Glomerular visceral epithelial cell (primary cell): ENCODE results near the gene CAMKK2.
"Not testable (repeated sequence)": the region's sequence is repeated elsewhere in the genome, so short reads cannot be mapped to it uniquely, and the experiment has no call there.

Experiments used
- DNase-seq: peaks from one replicate; pipeline ENCODE4 v3.0.0-alpha.2; 2016; ENCODE audit errors: extremely low spot score

The CAMKK2 gene

DNA sequence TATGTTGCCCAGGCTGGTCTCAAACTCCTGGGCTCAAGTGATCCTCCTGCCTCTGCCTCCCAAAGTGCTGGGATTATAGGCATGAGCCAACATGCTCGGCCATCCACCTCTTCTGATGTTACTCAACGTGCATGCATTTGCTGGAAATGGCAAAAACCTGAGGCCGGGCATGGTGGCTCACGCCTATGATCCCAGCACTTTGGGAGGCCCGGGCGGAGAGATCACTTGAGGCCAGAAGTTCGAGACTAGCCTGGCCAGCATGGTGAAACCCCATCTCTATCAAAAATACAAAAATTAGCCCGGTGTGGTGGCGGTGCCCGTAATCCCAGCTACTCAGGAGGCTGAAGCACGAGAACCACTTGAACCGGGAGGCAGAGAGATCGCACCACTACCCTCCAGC is 1.9 kb upstream of the CAMKK2 start:
- DNase-seq, result not testable (repeated sequence)

DNA sequence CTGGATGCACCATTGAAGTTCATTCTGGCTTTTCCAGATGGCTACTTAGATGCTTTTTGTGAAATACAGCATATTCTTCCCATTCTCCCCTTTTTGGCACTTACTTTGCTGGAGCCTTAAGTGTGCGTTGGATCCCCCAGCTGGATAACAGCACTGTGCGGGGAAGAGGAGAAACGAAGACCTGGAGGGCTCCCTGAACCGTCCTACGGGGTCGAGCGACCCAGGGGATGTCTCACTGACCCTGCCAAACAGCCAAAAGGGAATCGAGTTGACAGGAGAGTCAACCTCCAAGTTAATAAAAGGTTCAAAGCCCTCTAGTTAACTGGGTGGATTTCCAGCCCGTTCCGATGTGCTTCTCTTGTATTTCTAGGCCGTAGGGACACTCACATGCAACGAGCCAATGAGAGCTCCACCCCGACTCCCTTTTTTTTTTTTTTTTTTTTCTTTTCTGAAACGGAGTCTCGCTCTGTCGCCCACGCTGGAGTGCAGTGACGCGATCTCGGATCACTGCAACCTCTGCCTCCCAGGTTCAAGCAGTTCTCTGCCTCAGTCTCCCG is 1.0 kb upstream of the CAMKK2 start:
- DNase-seq, result peak; percentile 45

- DNase-seq, result peak; percentile 18
Measured at GRCh38 chr12:121295746-121296617, 527 bp downstream of the CAMKK2 start.

GRCh38 chr12:121295116-121295745 is 1.3 kb downstream of the CAMKK2 start:
- no peak for DNase-seq

- no peak for DNase-seq
Measured at GRCh38 chr12:121294151-121294889, 2.2 kb downstream of the CAMKK2 start.

- DNase-seq, result no peak
Measured at GRCh38 chr12:121293603-121294002, 2.9 kb downstream of the CAMKK2 start.

GRCh38 chr12:121290410-121290809 is 6.1 kb downstream of the CAMKK2 start:
- DNase-seq, result no peak

DNA sequence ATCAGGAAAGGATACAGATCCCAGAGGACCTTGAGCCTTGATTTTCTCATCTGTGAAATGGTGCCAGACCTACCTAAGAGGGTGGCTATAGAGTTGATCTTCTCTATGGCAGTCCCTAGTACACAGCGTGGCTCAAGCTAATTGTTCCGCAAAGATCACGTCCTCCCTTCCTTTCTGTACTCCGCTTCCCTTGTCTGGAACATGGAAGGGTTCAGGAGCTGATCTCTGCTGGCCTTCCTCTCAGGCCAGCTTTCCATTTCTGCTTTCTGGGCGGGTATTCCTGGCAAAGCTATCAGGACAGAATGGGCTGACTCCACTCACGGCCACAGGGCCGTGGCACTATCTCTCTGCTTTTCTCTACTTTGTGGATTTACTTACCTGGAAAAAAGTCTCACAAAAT is 6.5 kb downstream of the CAMKK2 start:
- no peak for DNase-seq

DNA sequence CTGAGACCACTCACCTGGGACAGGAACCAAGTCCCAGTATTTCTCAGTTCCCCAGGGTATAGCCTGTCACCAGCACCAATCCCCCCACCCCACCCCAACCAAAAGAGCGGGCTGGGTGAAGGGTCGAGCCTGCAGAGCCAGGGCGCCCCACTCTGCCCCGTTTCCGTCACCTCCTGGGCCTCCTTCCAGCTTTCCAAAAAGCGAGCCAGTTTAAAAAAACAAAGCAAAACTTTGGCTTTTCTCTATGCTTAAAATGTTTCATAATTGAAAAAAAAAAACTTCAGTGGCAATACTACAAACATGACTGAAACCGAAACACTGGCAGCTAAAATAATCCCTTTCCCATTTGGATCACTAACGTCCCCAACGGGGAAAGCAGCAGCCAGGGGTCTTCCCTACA is 7.5 kb downstream of the CAMKK2 start:
- no peak for DNase-seq

DNA sequence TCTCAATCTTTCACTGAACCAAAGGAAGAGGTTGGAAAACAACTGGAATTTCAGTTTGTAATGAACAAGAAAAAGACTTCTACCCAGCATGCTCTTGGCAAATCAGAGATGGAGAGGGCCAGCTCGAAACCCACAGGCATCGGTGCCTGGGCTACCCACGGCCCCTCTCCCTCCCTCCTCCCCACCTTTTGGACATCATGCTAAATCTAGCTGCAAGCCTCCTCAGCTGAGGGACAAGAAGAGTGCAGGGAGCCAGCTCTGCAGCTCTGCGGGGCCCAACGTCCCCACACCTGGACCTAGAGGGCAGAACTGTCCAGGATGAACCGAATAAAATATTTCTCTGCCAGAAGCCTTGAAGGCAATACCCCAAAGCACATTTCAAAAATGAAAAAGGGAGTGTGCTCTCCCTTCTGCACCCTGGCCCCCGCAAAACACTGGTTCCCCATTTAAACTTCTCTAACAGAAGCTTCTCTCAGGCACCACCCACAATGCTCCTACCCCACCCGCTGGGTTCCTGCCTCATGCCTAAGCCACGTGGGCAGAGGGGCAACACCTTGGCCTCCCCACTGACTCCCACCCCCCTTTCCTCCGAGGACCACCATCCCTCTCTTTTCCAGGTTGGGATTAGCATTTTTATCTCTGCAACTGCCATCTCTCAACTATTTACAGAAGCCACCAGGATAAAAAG is 8.2 kb downstream of the CAMKK2 start:
- no peak for DNase-seq

- DNase-seq, result peak; percentile 7
Measured at GRCh38 chr12:121287267-121287954, 9.1 kb downstream of the CAMKK2 start.

GRCh38 chr12:121285856-121286255 is 10.7 kb downstream of the CAMKK2 start:
- DNase-seq, result no peak

- DNase-seq, result no peak
Measured at GRCh38 chr12:121284551-121285390, 11.7 kb downstream of the CAMKK2 start.

- no peak for DNase-seq
Measured at GRCh38 chr12:121283841-121284240, 12.7 kb downstream of the CAMKK2 start.

DNA sequence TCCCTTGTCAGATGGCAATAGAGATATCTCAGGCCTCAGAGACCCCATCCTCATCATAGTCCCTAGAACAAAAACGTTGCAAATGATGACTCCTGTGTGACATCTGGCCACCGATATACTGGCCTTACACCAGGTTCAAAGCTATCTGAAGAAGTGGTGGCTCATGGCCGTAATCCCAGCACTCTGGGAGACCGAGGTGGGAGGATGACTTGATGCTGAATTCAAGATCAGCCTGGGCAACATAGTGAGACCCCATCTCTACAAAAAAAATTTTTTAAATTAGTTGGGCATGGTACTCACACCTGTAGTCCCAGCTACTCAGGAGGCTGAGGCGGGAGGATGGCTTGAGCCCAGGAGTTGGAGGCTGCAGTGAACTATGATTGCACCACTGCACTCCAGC is 13.1 kb downstream of the CAMKK2 start:
- DNase-seq, result no peak

- not testable (repeated sequence) for DNase-seq
Measured at GRCh38 chr12:121282910-121283309, 13.6 kb downstream of the CAMKK2 start.

- no peak for DNase-seq
Measured at GRCh38 chr12:121282072-121282742, 14.3 kb downstream of the CAMKK2 start.

DNA sequence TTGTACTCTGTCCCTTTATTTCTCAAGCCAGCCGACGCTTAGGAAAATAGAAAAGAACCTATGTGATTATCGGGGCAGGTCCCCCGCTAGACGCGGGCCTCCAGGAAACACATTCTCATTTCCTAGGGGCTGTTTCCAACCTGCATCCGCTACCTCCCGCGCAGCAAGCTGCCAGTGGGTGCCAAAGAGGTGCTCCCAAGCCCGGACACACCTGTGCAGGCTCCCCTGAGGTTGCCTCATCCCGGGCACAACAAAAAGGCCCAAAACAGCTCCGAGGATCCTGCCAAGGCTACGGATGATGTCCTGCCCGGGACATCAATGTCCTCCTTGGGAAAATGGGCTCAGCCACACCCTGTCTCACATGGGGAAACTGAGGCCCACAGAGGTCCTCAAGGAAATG is 15.4 kb downstream of the CAMKK2 start:
- DNase-seq, result not testable (repeated sequence)

GRCh38 chr12:121280531-121280930 is 16.0 kb downstream of the CAMKK2 start:
- DNase-seq, result not testable (repeated sequence)
